HepG2 (cell line): ENCODE data around the gene BYSL.

Source experiments
- BRF2 ChIP-seq: sonication (generic); formaldehyde crosslinking; IDR thresholded peaks from 2 replicates; pipeline ENCODE4 v1.8.1; 2022; ENCODE audit warnings: mild to moderate bottlenecking, missing genetic modification reagents
- CTCF ChIP-seq: sonication (generic); formaldehyde crosslinking; IDR thresholded peaks from 2 replicates; pipeline ENCODE4 v1.5.0; 2020; ENCODE audit warnings: mild to moderate bottlenecking, missing genetic modification reagents, moderate library complexity
- NFAT5 ChIP-seq: sonication (generic); formaldehyde crosslinking; IDR thresholded peaks from 2 replicates; pipeline ENCODE4 v1.4.0; 2020; ENCODE audit warnings: missing genetic modification reagents
- POLR2A ChIP-seq, 2 experiments: IDR thresholded peaks; 2 replicates each; pipeline ENCODE4 v1.6.1; 2011; ENCODE audit warnings: low read depth in 2 of 2, low read length in 2 of 2, mild to moderate bottlenecking in 1 of 2, moderate library complexity in 1 of 2; ENCODE audit not compliant: insufficient read depth in 1 of 2
- ZNF253 ChIP-seq: sonication (generic); formaldehyde crosslinking; IDR thresholded peaks from 2 replicates; pipeline ENCODE4 v1.8.0; 2022; ENCODE audit warnings: mild to moderate bottlenecking, missing genetic modification reagents, borderline replicate concordance

GRCh38 chr6:41942067-41942851, 21.0 kb downstream of the BYSL start:
- no peak for TF ChIP-seq ZNF253 (CRISPR knock-in tag)
- no peak for TF ChIP-seq POLR2A (IDR thresholded peaks at IDR 0.05; ENCODE audit: insufficient read depth in 1 of 2, low read depth in 2 of 2, low read length in 2 of 2)
- TF ChIP-seq NFAT5 = no peak
- TF ChIP-seq BRF2 (CRISPR knock-in tag) = no peak
- TF ChIP-seq CTCF (CRISPR knock-in tag) = no peak
